ENCODE measurements around the gene PCDH10.
"Not testable (repeated sequence)": the region's sequence is repeated elsewhere in the genome, so short reads cannot be mapped to it uniquely, and the experiment has no call there.

The PCDH10 gene

DNA sequence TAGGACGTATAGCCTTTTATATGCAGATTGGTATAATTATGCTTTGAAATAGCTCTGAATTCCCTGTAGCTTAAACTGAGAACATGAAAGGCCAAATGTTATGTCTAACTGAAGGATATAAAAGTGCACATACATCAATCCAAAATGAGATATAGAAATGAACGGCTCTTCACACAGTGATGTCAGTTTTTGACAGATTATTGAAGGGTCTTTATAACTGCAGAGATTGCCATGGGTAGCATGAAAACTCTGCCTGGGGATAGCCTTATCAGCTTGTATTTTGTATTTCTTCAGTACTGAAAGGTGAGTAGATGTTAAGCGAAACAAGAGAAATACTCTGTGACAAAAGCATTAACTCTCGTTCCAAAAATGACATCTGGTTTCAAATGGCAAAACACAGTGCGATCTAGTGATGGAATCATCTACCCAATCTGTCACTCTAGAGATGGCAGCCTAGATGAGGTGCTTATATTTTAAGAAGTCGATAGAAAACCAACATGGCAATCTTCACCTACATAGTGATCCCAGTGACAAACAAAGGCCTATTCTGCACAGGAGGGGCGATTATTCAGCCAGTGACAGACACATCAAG, 59.7 kb downstream of the PCDH10 start:
- TF ChIP-seq CTCF (IDR thresholded peaks at IDR 0.05; ENCODE audit: low read depth, low read length, missing control alignments) = no peak
- DNase-seq (ENCODE audit: extremely low read depth, low read depth) = no peak
- H3K4me3 ChIP-seq (replicated peaks; ENCODE audit: low read depth, low read length) = no peak overlapping the region

DNA sequence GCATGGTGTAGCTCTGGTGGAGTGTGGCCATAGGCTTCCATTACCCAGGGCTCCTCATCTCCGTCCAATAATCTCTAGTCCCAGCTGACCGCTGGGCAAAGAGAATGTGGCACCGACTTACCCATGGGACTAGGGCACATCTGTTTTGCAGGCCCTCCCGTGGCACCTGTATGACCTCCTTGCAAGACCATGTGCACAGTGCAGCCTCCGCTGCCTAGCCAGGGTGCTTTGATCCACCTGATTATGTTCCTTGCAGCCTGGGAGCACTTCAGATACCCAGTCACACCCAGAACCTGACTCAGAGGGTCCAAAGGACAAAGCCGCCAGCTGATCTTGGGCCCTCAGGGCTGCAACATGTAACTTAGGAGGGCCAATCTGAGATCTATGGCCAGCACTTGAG, 84.8 kb downstream of the PCDH10 start:
- H3K4me3 ChIP-seq (replicated peaks; ENCODE audit: low read depth, low read length) = no peak overlapping the region
- DNase-seq (ENCODE audit: extremely low read depth, low read depth) = no peak
- no peak for TF ChIP-seq CTCF (IDR thresholded peaks at IDR 0.05; ENCODE audit: low read depth, low read length, missing control alignments)

GRCh38 chr4:133240451-133240850, 91.4 kb downstream of the PCDH10 start:
- H3K4me3 ChIP-seq (replicated peaks; ENCODE audit: low read depth, low read length); DNase-seq (ENCODE audit: extremely low read depth, low read depth): not testable (repeated sequence)
